Neutrophil (primary cell): ENCODE results near the gene PAM.
"Not testable (repeated sequence)": the region's sequence is repeated elsewhere in the genome, so short reads cannot be mapped to it uniquely, and the experiment has no call there.

Source experiments
- H3K27ac ChIP-seq: fragments of 200-600 bp; sonication (generic); 2 replicates; pipeline ENCODE4 v1.5.1; 2016; ENCODE audit warnings: mild to moderate bottlenecking, moderate library complexity
- H3K27me3 ChIP-seq: fragments of 200-600 bp; sonication (generic); 2 replicates; pipeline ENCODE4 v1.6.0; 2016; ENCODE audit warnings: mild to moderate bottlenecking
- H3K36me3 ChIP-seq: fragments of 200-600 bp; sonication (generic); 2 replicates; pipeline ENCODE4 v1.5.1; 2017
- H3K4me1 ChIP-seq, 2 experiments: fragments of 200-600 bp in 1 of 2; sonication (generic) in 1 of 2; 1 replicate in 1 of 2; 2 replicates in 1 of 2; pipeline versions ENCODE4 v1.5.1 to v1.6.1; 2013 to 2016; ENCODE audit warnings: low read depth in 1 of 2, low read length in 1 of 2, mild to moderate bottlenecking in 1 of 2, moderate library complexity in 1 of 2; ENCODE audit not compliant: control insufficient read depth in 1 of 2, insufficient read depth in 1 of 2
- H3K4me3 ChIP-seq, 2 experiments: fragments of 200-600 bp in 1 of 2; sonication (generic) in 1 of 2; 1 replicate in 1 of 2; 2 replicates in 1 of 2; pipeline ENCODE4 v1.5.1; 2013 to 2016; ENCODE audit warnings: low read depth in 1 of 2, low read length in 1 of 2, mild to moderate bottlenecking in 1 of 2, moderate library complexity in 1 of 2
- H3K9me3 ChIP-seq: fragments of 200-600 bp; sonication (generic); 2 replicates; pipeline ENCODE4 v1.5.1; 2016
- TF ChIP-seq, protein P1 (sequence below): fragments of 200-600 bp; sonication (generic); IDR thresholded peaks from 2 replicates; pipeline ENCODE4 v1.5.1; 2016; ENCODE audit warnings: antibody characterized with exemption

Gene PAM

GRCh38 chr5:102772273-102772672 is 17.2 kb downstream of the PAM start:
- Histone ChIP-seq H3K27me3 (no peaks in the 10 kb centered on the region), H3K4me1 (peaks cover 25 to 29% of the 10 kb centered on the region in 2 experiments), H3K4me3 (peak overlapping the region in 1 of 2 experiments; percentile 3), H3K36me3 (no peaks in the 10 kb centered on the region), H3K27ac (peak overlapping the region; percentile 71), H3K9me3 (no peaks in the 10 kb centered on the region)
- TF ChIP-seq, protein P1, sequence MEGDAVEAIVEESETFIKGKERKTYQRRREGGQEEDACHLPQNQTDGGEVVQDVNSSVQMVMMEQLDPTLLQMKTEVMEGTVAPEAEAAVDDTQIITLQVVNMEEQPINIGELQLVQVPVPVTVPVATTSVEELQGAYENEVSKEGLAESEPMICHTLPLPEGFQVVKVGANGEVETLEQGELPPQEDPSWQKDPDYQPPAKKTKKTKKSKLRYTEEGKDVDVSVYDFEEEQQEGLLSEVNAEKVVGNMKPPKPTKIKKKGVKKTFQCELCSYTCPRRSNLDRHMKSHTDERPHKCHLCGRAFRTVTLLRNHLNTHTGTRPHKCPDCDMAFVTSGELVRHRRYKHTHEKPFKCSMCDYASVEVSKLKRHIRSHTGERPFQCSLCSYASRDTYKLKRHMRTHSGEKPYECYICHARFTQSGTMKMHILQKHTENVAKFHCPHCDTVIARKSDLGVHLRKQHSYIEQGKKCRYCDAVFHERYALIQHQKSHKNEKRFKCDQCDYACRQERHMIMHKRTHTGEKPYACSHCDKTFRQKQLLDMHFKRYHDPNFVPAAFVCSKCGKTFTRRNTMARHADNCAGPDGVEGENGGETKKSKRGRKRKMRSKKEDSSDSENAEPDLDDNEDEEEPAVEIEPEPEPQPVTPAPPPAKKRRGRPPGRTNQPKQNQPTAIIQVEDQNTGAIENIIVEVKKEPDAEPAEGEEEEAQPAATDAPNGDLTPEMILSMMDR, result no peak

DNA sequence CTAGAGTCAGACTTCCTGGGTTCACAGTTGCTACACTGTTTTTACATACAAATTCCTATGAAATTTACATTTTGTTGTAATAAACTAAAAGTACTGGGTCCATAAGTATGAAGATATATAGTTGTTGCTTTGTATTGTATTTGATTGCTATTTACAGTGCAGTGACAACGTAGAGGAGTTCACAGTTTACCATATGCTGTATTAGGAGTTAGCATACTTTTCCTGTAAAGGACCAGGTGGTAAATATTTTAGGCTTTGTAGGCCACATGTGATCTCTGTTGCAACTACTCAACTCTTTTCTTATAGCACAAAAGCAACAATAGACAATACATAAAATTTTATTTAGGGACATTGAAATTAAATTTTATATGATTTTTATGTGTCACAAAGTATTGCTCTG is 18.0 kb downstream of the PAM start:
- TF ChIP-seq, protein P1, result no peak

GRCh38 chr5:102775756-102776155 is 20.7 kb downstream of the PAM start:
- H3K36me3 ChIP-seq, H3K27ac ChIP-seq, H3K4me3 ChIP-seq, H3K27me3 ChIP-seq, H3K9me3 ChIP-seq: not testable (repeated sequence)
- peaks cover 24 to 31% of the 10 kb centered on the region in 2 experiments for H3K4me1 ChIP-seq

More for the DNA sequence above, 18.0 kb downstream of the PAM start:
- Histone ChIP-seq H3K9me3 (no peaks in the 10 kb centered on the region), H3K4me3 (no peak overlapping the region), H3K27ac (peak overlapping the region; percentile 71), H3K36me3 (no peaks in the 10 kb centered on the region), H3K4me1 (peaks cover 22 to 26% of the 10 kb centered on the region in 2 experiments), H3K27me3 (no peaks in the 10 kb centered on the region)

DNA sequence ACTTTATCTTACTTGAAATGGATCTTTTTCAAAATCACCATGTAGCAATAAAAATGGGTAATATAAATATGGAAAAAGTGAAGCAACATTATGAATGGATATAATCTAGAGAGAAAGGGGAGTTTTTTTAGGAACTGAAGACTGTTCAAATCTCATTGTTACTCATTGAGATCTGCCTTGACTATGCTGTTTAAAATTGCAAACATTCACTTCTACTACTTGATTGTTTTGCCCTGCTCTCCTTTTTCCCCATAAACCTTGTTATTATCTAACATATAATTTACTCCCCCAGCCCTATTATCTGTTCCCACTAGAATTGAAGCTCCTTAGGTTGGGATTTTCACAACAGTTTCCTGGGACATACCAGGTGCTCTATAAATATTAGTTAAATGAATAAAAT is 22.0 kb downstream of the PAM start:
- H3K36me3 ChIP-seq, result no peaks in the 10 kb centered on the region
- H3K27me3 ChIP-seq, result no peaks in the 10 kb centered on the region
- no peaks in the 10 kb centered on the region for H3K9me3 ChIP-seq
- H3K4me3 ChIP-seq, result no peak overlapping the region
- TF ChIP-seq, protein P1, result no peak
- H3K27ac ChIP-seq, result no peak overlapping the region
- H3K4me1 ChIP-seq, result peaks cover 27 to 33% of the 10 kb centered on the region in 2 experiments

GRCh38 chr5:102778478-102778877 is 23.4 kb downstream of the PAM start:
- TF ChIP-seq, protein P1, result no peak
- H3K4me3 ChIP-seq, result no peak overlapping the region
- no peaks in the 10 kb centered on the region for H3K9me3 ChIP-seq
- no peaks in the 10 kb centered on the region for H3K27me3 ChIP-seq
- H3K27ac ChIP-seq, result no peak overlapping the region
- H3K36me3 ChIP-seq, result no peaks in the 10 kb centered on the region
- peaks cover 29 to 33% of the 10 kb centered on the region in 2 experiments for H3K4me1 ChIP-seq

DNA sequence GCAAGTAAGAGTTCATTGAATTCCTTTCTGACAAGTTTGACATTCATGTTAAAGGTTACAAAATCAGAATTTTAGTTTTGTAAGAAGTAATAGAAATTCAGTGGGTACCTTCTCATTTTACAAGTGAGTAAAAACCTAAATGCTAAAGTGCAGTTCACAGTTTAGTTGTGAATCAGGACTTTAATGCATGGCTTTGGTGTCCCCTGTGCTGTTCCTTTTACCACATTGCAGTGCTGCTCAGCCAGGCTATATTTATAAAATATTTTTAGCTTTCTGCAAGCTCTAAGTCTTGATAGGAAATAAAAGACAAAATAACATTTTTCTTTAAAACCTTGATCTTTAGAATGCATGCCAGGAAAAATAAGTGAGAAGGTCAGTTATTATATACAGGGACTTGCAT is 26.3 kb downstream of the PAM start:
- H3K4me1 ChIP-seq, result peaks cover 37 to 53% of the 10 kb centered on the region in 2 experiments
- no peaks in the 10 kb centered on the region for H3K36me3 ChIP-seq
- TF ChIP-seq, protein P1, result no peak
- peak overlapping the region; percentile 73 for H3K27ac ChIP-seq
- H3K27me3 ChIP-seq, result no peaks in the 10 kb centered on the region
- no peak overlapping the region for H3K4me3 ChIP-seq
- H3K9me3 ChIP-seq, result no peaks in the 10 kb centered on the region
